Activated CD4-positive, alpha-beta T cell treated with anti-CD3 and anti-CD28 coated beads, Interleukin-2, amount 10 ng/mL, durations not matched to agents 7 days and 5 days (primary cell): ENCODE measurements around the gene SPDL1. TPM values are rescaled to one million over a fixed set of nuclear protein-coding genes. Genes with fewer than 3 reads are reported as not detected.

Source experiments
- total RNA-seq, 2 experiments: library from RNA; stranded (reverse); gene quantifications; one replicate each; pipeline ENCODE4 v1.2.3, GENCODE V29; 2021

The SPDL1 gene
- total RNA-seq, 2 experiments from 2014 or later: 45.7 to 60.0 TPM

Other genes with a start within 250 kb of the SPDL1 start
- gene DOCK2, start 53.5 kb downstream of the SPDL1 start, total RNA-seq: 100 to 1,000 TPM; 270 to 300 TPM